HG03064 (cell line): ENCODE results near the gene CDC42BPB.
"Not testable (repeated sequence)": the region's sequence is repeated elsewhere in the genome, so short reads cannot be mapped to it uniquely, and the experiment has no call there.

Source experiments
- ATAC-seq: cut with Tn5 transposase; IDR thresholded peaks from one replicate; pipeline ENCODE4 v1.9.1; 2021; ENCODE audit warnings: low read depth; ENCODE audit not compliant: unreplicated experiment

CDC42BPB gene

DNA sequence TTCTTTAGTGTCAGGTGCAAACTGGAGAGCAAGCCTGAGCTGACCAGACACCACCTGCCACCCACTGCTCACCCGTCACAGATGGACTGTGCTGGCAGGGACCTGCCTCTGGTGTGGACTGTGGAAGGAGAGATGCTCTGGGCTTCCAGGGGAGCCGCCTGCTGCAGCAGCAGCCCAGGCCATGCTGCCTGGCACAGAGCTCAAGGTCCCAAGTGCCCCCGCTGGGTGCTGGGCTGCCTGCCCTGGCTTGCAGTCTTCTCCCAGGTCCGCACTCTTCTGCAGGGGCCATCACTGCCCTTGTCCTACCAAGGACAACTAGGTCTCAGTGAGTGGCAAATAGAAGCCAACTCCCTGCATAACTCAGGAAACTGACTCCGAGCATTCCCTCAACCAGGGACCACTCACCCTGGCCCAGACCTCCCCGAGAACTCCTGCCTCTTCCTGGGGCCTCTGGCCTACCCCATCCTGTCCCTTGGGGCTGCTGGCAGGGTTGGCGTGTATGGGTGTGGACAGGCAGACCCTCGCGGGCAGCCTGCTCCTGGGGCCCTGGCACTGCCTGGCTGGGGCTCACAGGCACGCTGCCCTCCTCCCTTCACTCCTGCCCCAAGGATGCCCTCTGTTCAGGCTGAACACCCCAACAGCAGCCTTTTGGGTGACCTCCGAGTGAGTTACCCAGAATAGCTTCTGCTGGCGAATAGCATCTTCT lies 125.6 kb downstream of the CDC42BPB start:
- no peak for ATAC-seq

DNA sequence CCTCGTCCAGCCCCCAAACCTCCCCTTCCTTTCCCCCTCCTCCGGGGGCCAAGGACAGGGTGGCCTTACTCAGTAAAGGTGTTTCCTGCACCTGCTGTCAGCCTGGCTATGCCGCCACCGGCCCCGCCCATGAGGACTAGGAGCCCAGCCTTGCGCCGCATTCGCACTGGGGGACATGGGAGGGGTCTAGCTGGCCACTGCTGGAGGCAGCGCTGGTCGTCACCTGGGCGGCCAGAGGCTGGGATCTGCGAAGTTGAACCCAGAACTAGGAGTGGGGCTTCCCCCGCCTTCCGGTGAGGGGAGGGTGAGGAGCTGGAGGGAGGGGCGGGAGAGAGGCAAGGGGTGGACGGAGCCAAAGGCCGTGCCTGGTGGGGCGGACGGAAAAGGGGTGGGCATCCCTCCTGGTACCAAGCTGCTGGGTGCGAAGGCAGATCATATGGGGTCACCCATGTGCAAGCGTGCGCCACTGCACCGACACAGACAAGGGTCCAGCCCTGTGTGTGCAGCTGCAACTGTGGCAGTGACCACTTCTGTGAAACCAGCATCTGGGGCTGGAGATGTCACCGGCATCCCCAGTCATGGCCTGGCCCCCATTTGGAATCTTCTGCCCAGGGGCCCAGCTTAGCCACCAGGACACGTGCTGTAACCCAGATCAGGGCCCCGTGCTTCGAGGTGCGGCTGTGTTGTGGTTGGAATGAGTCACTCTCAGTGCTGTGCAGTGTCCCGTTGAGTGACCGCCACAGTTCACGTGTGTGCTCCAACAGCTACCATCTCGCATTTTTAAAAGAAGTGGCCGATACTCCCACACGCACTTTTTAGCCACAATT lies 126.4 kb downstream of the CDC42BPB start:
- no peak for ATAC-seq

DNA sequence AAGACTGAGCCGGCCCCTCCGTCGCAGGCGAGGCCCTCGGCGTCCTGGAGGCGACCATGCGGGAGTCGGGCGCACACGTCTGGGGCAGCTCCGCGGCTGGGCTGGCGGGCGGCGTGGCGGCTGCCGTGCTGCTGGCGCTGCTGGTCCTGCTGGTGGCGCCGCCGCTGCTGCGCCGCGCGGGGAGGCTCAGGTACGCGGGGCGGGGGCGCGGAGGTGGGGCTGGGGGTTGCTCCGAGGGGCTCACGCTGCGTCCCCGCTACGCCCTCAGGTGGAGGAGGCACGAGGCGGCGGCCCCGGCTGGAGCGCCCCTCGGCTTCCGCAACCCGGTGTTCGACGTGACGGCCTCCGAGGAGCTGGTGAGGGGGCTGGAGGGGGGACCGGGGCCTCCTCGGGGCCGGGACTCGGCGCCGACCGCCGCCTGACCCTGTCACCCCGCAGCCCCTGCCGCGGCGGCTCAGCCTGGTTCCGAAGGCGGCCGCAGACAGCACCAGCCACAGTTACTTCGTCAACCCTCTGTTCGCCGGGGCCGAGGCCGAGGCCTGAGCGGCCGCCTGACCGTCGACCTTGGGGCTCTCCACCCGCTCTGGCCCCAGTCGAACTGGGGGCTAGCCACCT lies 127.1 kb downstream of the CDC42BPB start:
- ATAC-seq, result no peak

DNA sequence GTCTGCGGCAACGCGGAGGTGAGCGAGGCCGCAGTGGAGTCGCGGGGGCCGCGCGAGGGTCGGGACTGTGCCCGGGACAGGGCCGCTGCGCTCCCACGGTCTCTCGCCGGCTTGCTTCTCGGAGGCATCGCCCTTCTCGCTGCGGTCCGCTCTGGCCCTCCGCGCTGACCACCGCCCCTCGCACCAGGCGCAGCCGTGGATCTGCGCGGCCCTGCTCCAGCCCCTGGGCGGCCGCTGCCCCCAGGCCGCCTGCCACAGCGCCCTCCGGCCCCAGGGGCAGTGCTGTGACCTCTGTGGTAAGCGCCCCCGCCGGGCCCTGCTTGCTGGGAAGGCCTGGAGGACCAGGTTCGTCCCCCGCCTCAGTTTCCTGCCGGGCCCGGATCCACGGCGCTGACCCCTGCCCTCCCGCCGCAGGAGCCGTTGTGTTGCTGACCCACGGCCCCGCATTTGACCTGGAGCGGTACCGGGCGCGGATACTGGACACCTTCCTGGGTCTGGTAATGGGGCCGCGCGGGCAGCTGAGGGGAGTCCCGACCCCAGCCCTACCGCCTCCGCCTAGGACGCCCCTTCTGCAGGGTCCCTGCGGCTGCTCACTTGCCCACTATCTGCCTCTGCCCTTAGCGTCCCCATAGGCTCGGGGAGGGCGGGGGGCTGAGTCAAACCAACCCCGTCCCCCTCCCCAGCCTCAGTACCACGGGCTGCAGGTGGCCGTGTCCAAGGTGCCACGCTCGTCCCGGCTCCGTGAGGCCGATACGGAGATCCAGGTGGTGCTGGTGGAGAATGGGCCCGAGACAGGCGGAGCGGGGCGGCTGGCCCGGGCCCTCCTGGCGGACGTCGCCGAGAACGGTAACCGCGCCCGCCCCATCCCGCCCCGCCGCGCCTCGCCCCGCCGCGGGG lies 127.9 kb downstream of the CDC42BPB start:
- ATAC-seq, result no peak

DNA sequence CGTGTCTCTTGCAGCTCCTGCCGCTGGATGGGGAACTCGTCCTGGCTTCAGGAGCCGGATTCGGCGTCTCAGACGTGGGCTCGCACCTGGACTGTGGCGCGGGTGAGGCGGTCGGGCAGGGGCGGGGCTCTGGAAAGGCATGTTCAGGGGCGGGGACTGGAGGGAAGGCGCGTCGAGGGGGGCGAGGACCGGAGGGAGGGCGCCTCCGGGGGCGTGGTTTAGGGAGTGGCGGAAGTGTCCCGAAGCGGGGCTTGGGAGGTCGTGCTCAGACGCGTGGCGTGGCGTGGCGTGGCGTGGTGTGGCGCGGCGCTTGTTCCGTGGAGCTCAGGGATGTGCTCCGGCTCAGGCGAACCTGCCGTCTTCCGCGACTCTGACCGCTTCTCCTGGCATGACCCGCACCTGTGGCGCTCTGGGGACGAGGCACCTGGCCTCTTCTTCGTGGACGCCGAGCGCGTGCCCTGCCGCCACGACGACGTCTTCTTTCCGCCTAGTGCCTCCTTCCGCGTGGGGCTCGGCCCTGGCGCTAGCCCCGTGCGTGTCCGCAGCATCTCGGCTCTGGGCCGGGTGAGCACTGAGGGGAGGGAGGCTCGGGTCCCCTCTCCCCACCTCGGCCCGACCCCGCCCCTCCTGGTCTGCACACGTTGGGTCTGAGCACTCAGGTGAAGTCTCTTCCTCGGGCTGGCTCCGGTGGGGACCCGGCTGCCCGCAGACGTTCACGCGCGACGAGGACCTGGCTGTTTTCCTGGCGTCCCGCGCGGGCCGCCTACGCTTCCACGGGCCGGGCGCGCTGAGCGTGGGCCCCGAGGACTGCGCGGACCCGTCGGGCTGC lies 128.7 kb downstream of the CDC42BPB start:
- peak; percentile 61 for ATAC-seq

DNA sequence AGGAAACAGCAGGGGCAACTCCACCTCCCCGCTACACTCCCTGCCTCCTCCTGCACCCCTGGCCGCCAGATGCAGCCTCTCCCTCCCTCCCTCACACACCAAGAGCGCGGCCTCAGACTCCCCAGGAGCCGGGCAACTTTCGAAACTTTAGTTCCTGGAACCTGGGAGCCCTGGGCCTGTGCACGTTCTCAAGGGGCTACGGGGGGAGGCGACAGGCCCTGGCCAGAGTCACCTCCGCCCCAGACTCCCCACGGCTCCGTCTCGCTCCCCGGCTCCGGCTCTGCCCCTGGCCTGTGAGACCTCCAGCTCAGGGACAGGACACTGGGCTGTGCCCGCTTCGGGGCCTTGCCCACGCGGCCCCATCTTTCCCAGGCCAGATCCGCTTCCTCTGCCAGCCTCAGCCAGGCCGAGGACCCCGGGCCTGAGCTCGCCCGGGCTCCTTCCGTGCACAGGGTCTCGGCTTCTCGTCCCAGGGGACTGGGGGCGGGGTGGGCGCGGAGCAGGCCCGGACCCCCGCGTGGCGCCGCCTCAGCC lies 129.4 kb downstream of the CDC42BPB start:
- peak; percentile 35 for ATAC-seq

DNA sequence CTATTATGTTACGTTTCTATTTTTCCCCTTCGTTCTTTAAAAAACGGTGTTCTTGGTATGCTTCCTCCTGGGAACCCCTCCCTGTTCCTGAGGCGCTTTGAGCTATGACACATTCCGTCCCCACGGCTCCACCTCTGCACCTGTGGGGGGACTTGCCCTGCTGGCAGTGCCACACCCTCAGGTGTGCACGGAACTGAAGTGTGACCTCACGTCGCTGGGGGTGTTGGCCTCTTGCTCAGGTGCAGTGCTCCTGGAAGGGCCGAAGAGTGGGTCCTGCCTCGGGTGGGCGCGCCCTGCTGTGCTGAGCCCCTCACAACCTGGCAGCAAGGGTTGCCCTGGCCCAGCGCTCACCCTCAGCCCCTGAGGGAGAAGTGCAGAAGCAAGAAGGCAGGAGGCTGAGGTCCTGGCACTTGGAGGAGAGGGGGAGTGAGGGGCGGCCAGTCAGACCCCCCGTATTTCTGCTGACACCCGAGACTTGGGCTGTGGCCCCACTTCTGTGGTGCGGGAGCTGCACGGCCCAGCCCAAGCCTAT lies 129.9 kb downstream of the CDC42BPB start:
- no peak for ATAC-seq

DNA sequence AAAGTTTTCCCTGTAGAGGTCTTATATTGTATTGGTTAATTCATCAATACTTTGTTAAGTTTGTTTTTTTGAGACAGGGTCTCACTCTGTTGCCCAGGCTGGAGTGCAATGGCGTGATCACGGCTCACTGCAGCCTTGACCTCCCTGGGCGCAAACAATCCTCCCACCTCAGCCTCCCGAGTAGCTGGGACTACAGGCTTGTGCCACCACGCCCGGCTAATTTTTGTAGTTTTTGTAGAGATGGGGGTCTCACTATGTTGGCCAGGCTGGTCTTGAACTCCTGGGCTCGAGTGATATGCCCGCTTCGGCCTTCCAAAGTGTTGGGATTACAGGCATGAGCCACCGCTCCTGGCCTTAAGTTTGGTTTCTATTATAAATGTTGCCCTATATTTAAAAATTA lies 130.5 kb downstream of the CDC42BPB start:
- not testable (repeated sequence) for ATAC-seq

DNA sequence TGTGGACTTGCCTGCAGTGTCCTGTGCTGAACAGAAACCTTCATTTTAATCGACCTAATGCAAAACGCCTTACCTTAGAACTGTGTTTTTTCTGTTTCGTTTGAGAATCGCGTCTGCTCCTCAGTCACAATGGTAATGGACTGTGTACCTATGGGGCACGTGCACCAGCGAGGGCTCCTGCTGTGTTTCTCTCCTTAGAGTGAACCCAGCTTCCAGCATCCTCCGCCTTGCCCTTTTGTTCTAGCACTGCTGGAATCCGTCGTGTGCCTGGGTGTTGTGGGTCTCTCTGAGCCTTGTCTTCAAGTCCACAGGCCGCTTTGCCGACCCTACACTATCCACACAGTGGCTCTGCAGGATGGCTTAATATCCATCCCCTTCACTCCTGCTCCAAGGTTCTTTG lies 131.2 kb downstream of the CDC42BPB start:
- ATAC-seq, result no peak

DNA sequence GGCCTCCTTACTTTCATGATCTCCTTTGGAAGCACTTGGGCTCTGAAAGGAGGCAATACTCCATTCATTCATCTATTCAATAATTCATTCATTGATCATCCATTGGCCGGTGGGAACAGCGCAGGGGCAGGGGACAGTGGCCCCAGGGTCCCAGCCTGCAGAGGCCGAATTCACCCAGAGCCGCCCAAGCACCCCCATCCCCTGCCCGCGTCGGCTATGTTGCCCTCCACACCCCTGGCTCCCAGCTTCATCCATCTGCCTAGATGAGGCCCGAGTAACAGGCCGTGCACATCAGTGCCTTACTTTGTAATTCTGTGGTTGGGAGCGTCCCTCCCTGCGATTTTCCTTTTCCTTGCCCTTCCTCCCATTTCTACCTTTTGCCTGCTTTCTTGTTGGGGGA lies 131.7 kb downstream of the CDC42BPB start:
- no peak for ATAC-seq

DNA sequence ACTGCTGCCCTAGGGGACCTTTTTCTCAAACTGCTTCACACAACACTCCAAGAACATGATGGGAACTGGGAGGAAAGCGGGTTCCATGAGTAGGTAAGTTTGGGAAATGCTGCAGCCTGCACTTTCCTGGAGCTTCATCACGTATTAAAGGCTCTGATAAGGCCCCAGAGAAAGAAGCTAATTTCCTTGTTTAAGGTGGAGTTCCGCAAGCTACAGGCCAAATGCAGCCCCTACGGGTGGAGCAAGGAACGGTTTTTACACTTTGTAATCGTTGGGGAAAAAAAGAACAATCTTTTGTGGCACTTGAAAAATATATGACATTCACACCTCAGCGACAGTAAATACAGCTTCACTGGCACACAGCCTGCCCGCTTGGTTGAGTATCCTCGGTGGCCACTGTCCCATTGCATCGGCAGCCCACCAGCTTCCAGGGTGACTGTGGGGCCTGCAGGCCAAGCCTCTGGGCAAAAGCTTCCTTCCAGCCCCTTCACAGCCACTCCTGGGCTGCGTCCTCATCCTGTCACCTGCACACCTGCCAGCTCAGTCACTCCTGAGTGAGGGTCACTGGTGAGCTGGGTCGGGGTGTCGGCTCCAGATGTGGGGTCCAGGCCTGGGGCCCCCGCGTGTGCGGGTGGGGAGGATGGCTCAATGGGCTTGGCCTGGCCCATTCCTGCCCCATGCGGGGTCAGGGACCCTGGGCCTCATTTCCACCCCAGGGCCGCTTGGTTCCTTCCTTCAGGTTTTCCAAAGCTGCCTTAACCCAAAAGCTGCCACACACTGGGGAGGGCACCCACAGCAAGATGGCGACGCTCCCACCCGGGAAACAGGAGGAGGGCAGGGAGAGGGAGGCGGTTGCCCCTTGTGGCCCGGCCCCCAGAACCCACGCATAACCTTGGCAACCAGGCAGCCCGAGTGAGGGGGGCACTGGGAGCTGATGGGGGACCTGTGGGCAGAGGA lies 132.4 kb downstream of the CDC42BPB start:
- no peak for ATAC-seq

DNA sequence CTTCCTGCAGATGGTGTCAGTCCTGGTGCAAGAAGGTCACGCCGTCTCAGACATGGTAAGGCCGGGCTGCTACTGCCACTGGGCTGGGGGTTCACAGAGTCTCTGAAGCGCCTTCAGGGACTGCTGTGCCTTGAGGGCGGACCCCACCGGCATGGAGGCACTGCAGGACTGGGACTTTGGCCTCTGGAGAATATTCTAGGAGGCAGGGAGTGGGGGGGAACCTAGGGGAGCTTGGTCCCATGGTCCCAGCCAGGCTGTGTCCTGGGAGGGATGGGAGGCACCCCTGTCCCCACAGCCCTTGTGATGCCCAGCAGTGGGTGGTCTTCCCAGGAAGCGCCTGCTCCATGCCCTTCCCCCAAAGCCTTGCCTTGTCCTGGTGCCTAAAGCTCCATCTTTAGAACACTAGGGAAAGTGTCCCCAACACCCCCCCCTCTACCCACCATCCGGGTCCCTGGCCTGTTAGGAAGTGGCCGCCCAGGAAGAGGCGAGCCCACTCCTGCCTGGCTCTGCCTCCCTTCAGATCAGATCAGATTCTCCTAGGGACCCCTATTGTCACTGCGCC lies 133.3 kb downstream of the CDC42BPB start:
- no peak for ATAC-seq

DNA sequence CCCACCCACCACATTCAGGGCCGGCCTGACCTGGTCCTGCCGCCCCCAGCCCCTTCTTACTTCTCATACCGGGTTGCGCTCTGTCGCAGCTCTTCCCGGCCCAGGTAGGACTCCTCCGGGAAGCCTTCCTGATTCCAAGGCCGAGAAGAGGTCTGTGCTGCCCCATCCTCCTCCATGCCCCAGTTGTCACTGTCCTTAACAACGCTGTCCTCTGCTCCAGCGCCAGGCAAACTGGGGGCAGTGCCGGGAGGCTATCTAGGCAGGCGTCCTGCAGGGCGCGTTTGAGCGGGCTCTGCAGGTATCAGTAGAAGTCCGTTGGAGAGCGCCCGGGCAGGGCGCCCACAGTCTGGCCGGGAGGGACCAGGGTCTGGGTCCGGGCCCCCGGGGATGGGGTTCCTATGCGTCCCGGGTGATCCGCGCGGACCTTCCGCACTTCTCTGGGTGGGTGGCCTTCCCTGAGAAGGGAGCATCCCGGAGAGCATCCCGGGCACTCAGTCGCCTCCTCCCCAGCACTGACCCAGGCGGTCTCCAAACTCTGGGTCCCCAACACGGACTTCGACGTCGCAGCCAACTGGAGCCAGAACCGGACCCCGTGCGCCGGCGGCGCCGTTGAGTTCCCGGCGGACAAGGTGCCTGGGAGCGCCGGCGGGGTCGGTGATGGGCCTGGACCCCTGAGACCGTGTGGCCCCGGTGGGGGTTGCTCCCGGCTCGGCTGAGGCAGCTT lies 134.0 kb downstream of the CDC42BPB start:
- no peak for ATAC-seq

DNA sequence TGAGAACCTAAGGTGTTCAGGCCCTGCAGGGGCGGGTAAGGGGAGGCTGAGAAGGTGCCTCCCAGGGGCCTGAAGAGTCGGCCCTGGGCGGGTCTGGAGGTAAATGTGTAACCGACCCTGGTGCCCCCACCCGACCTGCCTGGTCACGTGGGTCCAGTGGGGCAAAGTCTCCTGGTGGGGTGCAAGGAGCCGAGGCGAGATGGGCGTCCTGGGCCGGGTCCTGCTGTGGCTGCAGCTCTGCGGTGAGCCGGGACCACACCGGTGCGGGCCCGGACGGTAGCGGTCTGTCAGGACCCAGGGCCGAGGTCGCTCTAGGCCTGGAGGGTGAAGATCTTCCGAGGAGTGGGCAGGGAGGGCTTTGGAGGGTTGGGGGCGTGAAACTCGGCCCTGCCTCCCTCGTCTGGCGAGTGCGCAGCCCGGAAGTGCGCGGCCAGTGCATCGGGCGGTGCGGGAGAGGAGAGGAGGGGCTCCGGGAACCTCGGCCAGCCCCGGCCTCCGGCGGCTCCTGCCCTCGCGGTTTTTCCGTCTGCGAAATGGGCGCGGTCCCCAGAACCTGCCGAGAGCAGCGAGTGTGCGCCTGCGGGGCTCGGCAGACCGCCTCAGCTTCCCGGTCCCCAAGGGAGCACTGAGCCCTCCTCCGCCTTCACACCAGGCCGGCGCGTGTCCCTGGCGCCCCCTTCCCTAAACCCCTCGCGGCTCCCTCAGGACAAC lies 134.7 kb downstream of the CDC42BPB start, which contains the start of gene AMN:
Gene AMN (plus strand): TSS at position 174 of the 711 bp plus-strand sequence. CDS start 26 bp downstream, at position 200.
- no peak for ATAC-seq

DNA sequence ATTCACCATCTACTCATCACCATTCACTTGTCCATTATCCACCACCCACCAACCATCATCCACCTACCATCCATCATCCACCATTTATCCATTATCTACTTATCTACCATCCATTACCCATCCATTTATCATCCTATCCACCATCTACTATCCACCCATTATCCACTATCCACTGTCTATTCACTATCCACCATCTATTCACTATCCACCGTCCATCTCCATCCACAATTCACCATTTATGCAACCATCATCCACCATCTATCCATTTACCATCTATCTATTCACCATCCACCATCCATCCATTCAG lies 136.4 kb downstream of the CDC42BPB start:
- no peak for ATAC-seq

DNA sequence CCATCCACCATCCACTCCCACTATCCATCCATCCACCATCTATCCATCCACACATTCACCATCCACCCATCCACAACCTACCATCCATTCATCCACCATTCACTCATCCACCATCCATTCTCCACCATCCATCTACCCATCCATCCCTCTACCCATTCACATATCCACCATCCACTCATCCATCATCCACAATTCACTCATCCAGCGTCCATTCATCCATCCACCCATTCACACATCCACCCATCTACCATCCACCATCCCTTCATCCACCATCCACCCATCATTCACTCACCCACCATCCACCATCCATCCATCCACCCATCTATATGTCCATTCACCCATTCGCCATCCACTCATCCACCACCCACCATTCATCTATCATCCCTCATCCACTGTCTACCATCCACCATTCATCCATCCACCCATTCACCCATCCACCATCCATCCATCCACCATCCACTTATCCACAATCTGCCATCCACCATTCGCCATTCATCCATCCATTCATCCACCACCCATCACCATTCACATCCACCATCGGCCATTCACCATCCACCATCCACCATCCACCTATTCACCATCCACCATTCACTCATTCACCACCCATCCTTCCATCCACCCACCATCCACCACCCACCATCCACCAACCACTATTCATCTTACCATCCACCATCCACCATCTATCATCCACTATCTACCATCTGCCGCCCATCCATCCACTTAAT lies 136.9 kb downstream of the CDC42BPB start:
- no peak for ATAC-seq
